ENCODE data around the gene TIMM44. TPM values are rescaled to one million over a fixed set of nuclear protein-coding genes. Genes with fewer than 3 reads are reported as not detected.

The TIMM44 gene
- total and polyA plus RNA-seq, 4 donors = 38.4 to 75.8 (median 53.0) TPM

DNA sequence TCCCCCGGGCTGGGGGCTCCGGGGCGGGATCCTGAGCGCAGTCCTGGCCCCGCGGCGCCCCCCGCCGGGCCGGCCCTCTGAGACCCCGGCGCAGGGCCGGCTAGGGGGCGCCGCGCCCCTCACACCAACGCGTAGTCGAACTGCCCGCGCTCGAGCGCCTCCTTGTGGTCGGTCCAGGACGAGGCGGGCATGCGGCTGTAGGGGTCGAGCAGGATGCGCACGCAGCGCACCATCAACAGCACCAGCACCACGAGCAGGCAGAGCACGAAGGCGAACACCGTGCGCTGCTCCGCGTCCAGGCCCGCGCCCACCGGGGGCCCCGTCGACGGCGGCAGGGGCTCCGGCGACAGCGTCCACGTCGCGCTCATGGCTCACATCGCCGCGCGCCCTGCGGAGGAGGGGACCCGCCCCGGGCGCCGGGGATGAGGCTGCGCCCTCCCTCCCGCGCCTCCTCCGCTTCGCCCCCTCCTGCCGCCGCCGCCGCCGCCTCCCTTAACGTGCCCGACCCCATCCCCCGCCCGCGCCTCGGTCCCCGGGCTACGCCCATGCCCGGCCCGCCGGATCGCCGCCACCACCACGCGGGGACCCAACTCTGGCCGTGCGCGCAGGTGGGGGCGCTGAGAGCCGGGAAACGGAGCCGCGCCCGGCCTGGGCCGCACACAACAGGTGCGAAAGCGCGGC lies 18.2 kb downstream of the TIMM44 start:
- no peak for ATAC-seq (ENCODE audit: insufficient read depth, low FRiP score)
- H3K4me3 ChIP-seq = no peak overlapping the region
- H3K4me1 ChIP-seq (ENCODE audit: control insufficient read depth in 5 of 5, insufficient read depth in 5 of 5, low read length in 5 of 5) = peaks cover 0 to 31% (median 17%) of the 10 kb centered on the region in 5 donors
- no peak overlapping the region for H3K9ac ChIP-seq (ENCODE audit: insufficient read depth in 1 of 2, low read length in 2 of 2)
- TF ChIP-seq, protein P1, sequence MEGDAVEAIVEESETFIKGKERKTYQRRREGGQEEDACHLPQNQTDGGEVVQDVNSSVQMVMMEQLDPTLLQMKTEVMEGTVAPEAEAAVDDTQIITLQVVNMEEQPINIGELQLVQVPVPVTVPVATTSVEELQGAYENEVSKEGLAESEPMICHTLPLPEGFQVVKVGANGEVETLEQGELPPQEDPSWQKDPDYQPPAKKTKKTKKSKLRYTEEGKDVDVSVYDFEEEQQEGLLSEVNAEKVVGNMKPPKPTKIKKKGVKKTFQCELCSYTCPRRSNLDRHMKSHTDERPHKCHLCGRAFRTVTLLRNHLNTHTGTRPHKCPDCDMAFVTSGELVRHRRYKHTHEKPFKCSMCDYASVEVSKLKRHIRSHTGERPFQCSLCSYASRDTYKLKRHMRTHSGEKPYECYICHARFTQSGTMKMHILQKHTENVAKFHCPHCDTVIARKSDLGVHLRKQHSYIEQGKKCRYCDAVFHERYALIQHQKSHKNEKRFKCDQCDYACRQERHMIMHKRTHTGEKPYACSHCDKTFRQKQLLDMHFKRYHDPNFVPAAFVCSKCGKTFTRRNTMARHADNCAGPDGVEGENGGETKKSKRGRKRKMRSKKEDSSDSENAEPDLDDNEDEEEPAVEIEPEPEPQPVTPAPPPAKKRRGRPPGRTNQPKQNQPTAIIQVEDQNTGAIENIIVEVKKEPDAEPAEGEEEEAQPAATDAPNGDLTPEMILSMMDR (IDR thresholded peaks at IDR 0.05; ENCODE audit: control extremely low read depth, extremely low read depth) = peak; percentile 59
- no peaks in the 10 kb centered on the region for H3K27me3 ChIP-seq (ENCODE audit: control insufficient read depth in 3 of 3, insufficient read depth in 3 of 3, low read length in 2 of 3)
- peak; percentile 74 to 88 (median 79) for DNase-seq
- H3K36me3 ChIP-seq (ENCODE audit: control insufficient read depth in 4 of 4, insufficient read depth in 4 of 4, low read length in 4 of 4) = peaks cover 0 to 20% (median 10%) of the 10 kb centered on the region in 4 donors
- H3K27ac ChIP-seq (ENCODE audit: low read depth in 1 of 2, low read length in 1 of 2) = no peak overlapping the region
- WGBS, 2 donors = 1% methylated on average over 47 to 97 of the region's 98 CpGs
- no peaks in the 10 kb centered on the region for H3K9me3 ChIP-seq (ENCODE audit: control insufficient read depth in 4 of 4, insufficient read depth in 3 of 4, low read length in 3 of 4)

DNA sequence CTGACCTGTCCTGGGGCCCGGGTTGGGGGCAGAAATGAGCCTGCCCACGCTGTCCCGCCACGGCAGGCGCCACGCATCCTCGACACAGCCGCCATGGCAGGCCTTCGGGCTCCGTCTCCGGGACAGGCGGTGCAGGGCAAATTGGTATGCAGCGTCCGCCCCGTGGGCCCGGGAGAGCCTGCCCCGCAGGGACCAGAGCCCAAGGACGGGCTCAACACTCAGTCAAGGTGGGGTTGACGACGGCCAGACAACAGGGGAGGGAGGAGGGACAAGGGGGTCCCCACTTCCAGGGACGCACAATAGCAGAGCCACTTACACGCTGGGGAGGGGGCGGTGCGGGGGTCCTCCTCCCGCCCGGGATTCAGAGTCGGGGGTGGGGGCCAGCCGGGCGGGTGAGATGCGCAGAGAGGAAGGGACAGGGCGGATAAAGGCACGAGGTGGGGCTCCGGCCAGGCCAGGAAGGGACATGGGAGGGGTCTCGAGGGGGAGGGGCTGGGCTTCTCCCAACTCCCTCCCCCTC lies 18.8 kb downstream of the TIMM44 start:
- Histone ChIP-seq H3K4me3 (no peak overlapping the region), H3K9ac (ENCODE audit: insufficient read depth in 1 of 2, low read length in 2 of 2) (no peak overlapping the region), H3K27ac (ENCODE audit: low read depth in 1 of 2, low read length in 1 of 2) (no peak overlapping the region), H3K27me3 (ENCODE audit: control insufficient read depth in 3 of 3, insufficient read depth in 3 of 3, low read length in 2 of 3) (peaks cover 0 to under 1% (median 0%) of the 10 kb centered on the region in 3 donors), H3K4me1 (ENCODE audit: control insufficient read depth in 5 of 5, insufficient read depth in 5 of 5, low read length in 5 of 5) (peaks cover 0 to 35% (median 17%) of the 10 kb centered on the region in 5 donors), H3K9me3 (ENCODE audit: control insufficient read depth in 4 of 4, insufficient read depth in 3 of 4, low read length in 3 of 4) (no peaks in the 10 kb centered on the region), H3K36me3 (ENCODE audit: control insufficient read depth in 4 of 4, insufficient read depth in 4 of 4, low read length in 4 of 4) (peaks cover 0 to 20% (median 10%) of the 10 kb centered on the region in 4 donors)
- DNase-seq (no peak), ATAC-seq (ENCODE audit: insufficient read depth, low FRiP score) (no peak)
- TF ChIP-seq, protein P1 (IDR thresholded peaks at IDR 0.05; ENCODE audit: control extremely low read depth, extremely low read depth) = no peak
- WGBS, 2 donors = 47 to 56% methylated on average over 22 to 34 of the region's 34 CpGs

DNA sequence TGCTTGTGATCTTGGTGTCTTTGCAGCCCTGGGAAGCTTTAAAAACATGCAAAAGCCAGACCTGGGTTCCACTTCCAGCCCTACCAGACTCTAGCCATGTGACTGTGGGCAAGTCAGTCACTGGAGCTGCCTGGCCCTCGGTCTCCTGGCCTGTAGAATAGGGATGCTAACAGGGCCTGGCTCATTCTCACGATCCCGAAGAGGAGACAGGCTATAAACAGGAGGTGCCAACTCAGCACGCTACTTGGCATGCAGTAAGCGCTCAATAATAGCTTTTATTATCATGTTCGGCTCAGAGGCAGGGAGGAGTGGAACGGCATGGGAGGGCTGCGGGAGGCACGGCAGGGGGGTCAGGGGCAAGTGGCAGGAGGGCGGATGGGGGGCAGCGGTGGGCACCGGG lies 19.2 kb downstream of the TIMM44 start:
- H3K9ac ChIP-seq (ENCODE audit: insufficient read depth in 1 of 2, low read length in 2 of 2) = no peak overlapping the region
- 86 to 91% methylated on average over 12 of the region's 12 CpGs for WGBS, 2 donors
- TF ChIP-seq, protein P1 (IDR thresholded peaks at IDR 0.05; ENCODE audit: control extremely low read depth, extremely low read depth) = no peak
- peaks cover 0 to 18% (median 10%) of the 10 kb centered on the region in 4 donors for H3K36me3 ChIP-seq (ENCODE audit: control insufficient read depth in 4 of 4, insufficient read depth in 4 of 4, low read length in 4 of 4)
- no peak overlapping the region for H3K4me3 ChIP-seq
- no peaks in the 10 kb centered on the region for H3K9me3 ChIP-seq (ENCODE audit: control insufficient read depth in 4 of 4, insufficient read depth in 3 of 4, low read length in 3 of 4)
- peaks cover 0 to 6% (median 0%) of the 10 kb centered on the region in 3 donors for H3K27me3 ChIP-seq (ENCODE audit: control insufficient read depth in 3 of 3, insufficient read depth in 3 of 3, low read length in 2 of 3)
- H3K4me1 ChIP-seq (ENCODE audit: control insufficient read depth in 5 of 5, insufficient read depth in 5 of 5, low read length in 5 of 5) = peaks cover 0 to 37% (median 17%) of the 10 kb centered on the region in 5 donors
- no peak for ATAC-seq (ENCODE audit: insufficient read depth, low FRiP score)
- DNase-seq = no peak
- no peak overlapping the region for H3K27ac ChIP-seq (ENCODE audit: low read depth in 1 of 2, low read length in 1 of 2)

Measured in lung (tissue), 12 donors.